ENCODE data around the gene UNK. TPM values are rescaled to one million over a fixed set of nuclear protein-coding genes. Genes with fewer than 3 reads are reported as not detected.
A peak's percentile ranks its signal among the peaks of the same experiment; 100 is the strongest.

Gene UNK
- total and polyA plus RNA-seq, 2 of the 13 experiments (the other 11 are each of a cell fraction or from before 2014, with no cell fraction given) = 31.6 to 33.0 TPM

DNA sequence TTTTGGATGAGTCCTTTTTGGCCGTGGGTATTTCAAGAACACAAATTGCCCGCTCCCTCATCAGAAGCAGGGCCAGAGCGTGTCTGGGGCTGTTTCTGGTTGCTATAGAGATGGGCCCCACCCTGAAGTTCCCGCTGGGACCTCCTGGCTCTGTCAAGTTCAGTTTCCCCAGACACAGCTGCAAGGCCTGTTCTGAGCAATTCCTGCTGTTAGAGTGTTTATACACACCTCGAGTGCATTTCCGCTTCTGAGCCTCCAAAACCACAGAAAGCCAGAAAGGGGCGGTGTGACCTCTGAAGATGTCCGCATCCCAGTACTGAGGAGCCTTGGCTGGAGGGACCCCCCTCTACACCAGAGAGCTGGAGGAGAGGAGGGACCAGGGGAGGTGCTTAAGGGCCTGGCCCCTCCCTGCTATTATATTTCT lies 79.9 kb downstream of the UNK start (continued):
- TF ChIP-seq, protein P1, sequence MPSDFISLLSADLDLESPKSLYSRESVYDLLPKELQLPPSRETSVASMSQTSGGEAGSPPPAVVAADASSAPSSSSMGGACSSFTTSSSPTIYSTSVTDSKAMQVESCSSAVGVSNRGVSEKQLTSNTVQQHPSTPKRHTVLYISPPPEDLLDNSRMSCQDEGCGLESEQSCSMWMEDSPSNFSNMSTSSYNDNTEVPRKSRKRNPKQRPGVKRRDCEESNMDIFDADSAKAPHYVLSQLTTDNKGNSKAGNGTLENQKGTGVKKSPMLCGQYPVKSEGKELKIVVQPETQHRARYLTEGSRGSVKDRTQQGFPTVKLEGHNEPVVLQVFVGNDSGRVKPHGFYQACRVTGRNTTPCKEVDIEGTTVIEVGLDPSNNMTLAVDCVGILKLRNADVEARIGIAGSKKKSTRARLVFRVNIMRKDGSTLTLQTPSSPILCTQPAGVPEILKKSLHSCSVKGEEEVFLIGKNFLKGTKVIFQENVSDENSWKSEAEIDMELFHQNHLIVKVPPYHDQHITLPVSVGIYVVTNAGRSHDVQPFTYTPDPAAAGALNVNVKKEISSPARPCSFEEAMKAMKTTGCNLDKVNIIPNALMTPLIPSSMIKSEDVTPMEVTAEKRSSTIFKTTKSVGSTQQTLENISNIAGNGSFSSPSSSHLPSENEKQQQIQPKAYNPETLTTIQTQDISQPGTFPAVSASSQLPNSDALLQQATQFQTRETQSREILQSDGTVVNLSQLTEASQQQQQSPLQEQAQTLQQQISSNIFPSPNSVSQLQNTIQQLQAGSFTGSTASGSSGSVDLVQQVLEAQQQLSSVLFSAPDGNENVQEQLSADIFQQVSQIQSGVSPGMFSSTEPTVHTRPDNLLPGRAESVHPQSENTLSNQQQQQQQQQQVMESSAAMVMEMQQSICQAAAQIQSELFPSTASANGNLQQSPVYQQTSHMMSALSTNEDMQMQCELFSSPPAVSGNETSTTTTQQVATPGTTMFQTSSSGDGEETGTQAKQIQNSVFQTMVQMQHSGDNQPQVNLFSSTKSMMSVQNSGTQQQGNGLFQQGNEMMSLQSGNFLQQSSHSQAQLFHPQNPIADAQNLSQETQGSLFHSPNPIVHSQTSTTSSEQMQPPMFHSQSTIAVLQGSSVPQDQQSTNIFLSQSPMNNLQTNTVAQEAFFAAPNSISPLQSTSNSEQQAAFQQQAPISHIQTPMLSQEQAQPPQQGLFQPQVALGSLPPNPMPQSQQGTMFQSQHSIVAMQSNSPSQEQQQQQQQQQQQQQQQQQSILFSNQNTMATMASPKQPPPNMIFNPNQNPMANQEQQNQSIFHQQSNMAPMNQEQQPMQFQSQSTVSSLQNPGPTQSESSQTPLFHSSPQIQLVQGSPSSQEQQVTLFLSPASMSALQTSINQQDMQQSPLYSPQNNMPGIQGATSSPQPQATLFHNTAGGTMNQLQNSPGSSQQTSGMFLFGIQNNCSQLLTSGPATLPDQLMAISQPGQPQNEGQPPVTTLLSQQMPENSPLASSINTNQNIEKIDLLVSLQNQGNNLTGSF (CRISPR knock-in tag; IDR thresholded peaks at IDR 0.05) = no peak
- TF ChIP-seq ZMYM3 (CRISPR knock-in tag; IDR thresholded peaks at IDR 0.05) (no peak), JDP2 (CRISPR knock-in tag; IDR thresholded peaks at IDR 0.05; ENCODE audit: borderline replicate concordance) (no peak), RBM39 (IDR thresholded peaks at IDR 0.05; ENCODE audit: low read depth, low read length, poor library complexity, severe bottlenecking) (no peak), NFKB2 (CRISPR knock-in tag; IDR thresholded peaks at IDR 0.05; ENCODE audit: borderline replicate concordance) (no peak), SAP130 (CRISPR knock-in tag; IDR thresholded peaks at IDR 0.05; ENCODE audit: low read depth) (peak; percentile 16; the same call in 1 of the 2 replicates)
- TF ChIP-seq, protein P2, sequence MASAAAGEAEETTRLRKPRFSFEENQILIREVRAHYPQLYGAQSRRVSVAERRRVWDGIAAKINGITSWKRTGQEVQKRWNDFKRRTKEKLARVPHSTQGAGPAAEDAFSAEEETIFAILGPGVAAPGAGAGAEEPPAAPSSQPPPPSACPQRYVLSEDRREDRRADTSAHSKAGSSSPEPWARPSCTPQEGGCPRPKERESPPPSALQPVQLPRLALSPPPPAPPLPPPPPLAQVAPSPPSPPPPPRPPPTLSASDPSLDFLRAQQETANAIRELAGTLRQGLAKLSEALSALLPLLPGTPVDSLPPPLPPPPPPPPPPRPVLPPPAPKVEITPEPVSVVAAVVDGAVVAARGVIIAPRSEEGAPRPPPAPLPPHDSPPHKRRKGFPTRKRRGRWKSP (CRISPR knock-in tag; IDR thresholded peaks at IDR 0.05) = 0 out of 2 replicates have a peak, but pooled peaks have one; percentile 25
- TF ChIP-seq, protein P3, sequence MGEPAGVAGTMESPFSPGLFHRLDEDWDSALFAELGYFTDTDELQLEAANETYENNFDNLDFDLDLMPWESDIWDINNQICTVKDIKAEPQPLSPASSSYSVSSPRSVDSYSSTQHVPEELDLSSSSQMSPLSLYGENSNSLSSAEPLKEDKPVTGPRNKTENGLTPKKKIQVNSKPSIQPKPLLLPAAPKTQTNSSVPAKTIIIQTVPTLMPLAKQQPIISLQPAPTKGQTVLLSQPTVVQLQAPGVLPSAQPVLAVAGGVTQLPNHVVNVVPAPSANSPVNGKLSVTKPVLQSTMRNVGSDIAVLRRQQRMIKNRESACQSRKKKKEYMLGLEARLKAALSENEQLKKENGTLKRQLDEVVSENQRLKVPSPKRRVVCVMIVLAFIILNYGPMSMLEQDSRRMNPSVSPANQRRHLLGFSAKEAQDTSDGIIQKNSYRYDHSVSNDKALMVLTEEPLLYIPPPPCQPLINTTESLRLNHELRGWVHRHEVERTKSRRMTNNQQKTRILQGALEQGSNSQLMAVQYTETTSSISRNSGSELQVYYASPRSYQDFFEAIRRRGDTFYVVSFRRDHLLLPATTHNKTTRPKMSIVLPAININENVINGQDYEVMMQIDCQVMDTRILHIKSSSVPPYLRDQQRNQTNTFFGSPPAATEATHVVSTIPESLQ (CRISPR knock-in tag; conservative IDR thresholded peaks at IDR 0.05) = no peak
- TF ChIP-seq, protein P4, sequence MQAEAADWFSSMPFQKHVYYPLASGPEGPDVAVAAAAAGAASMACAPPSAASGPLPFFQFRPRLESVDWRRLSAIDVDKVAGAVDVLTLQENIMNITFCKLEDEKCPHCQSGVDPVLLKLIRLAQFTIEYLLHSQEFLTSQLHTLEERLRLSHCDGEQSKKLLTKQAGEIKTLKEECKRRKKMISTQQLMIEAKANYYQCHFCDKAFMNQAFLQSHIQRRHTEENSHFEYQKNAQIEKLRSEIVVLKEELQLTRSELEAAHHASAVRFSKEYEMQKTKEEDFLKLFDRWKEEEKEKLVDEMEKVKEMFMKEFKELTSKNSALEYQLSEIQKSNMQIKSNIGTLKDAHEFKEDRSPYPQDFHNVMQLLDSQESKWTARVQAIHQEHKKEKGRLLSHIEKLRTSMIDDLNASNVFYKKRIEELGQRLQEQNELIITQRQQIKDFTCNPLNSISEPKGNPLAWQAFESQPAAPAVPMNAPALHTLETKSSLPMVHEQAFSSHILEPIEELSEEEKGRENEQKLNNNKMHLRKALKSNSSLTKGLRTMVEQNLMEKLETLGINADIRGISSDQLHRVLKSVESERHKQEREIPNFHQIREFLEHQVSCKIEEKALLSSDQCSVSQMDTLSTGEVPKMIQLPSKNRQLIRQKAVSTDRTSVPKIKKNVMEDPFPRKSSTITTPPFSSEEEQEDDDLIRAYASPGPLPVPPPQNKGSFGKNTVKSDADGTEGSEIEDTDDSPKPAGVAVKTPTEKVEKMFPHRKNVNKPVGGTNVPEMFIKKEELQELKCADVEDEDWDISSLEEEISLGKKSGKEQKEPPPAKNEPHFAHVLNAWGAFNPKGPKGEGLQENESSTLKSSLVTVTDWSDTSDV (CRISPR knock-in tag; IDR thresholded peaks at IDR 0.05) = 0 out of 2 replicates have a peak, but pooled peaks have one; percentile 40

All from HepG2 (cell line).